HepG2 (cell line): ENCODE data around the gene MRFAP1L1. TPM values are rescaled to one million over a fixed set of nuclear protein-coding genes. Genes with fewer than 3 reads are reported as not detected.

Experiments used
- HCFC1 ChIP-seq: fragments of 150-350 bp; IDR thresholded peaks from 2 replicates; pipeline ENCODE4 v1.6.1; 2014; ENCODE audit warnings: low read depth, low read length
- HDAC1 ChIP-seq: sonication (generic); formaldehyde crosslinking; IDR thresholded peaks from 2 replicates; pipeline ENCODE4 v1.5.1; 2020; ENCODE audit warnings: mild to moderate bottlenecking, missing genetic modification reagents
- MED1 ChIP-seq: sonication (generic); formaldehyde crosslinking; IDR thresholded peaks from 2 replicates; pipeline ENCODE4 v1.4.0; 2020; ENCODE audit warnings: missing genetic modification reagents
- POGZ ChIP-seq: sonication (generic); formaldehyde crosslinking; IDR thresholded peaks from 2 replicates; pipeline ENCODE4 v1.4.0; 2020; ENCODE audit warnings: mild to moderate bottlenecking, missing genetic modification reagents
- SCMH1 ChIP-seq: sonication (generic); formaldehyde crosslinking; IDR thresholded peaks from 2 replicates; pipeline ENCODE4 v1.9.0; 2021; ENCODE audit warnings: missing genetic modification reagents, mild to moderate bottlenecking, borderline replicate concordance
- YEATS2 ChIP-seq: sonication (generic); formaldehyde crosslinking; IDR thresholded peaks from 2 replicates; pipeline ENCODE4 v1.4.0; 2020; ENCODE audit warnings: missing genetic modification reagents, borderline replicate concordance
- ZNF317 ChIP-seq: sonication (generic); formaldehyde crosslinking; IDR thresholded peaks from 2 replicates; pipeline ENCODE4 v1.5.0; 2020; ENCODE audit warnings: mild to moderate bottlenecking, missing genetic modification reagents
- ZNF446 ChIP-seq: sonication (generic); formaldehyde crosslinking; IDR thresholded peaks from 2 replicates; pipeline ENCODE4 v1.5.0; 2020; ENCODE audit warnings: mild to moderate bottlenecking, missing genetic modification reagents
- ZNF547 ChIP-seq: sonication (generic); formaldehyde crosslinking; IDR thresholded peaks from 2 replicates; pipeline ENCODE4 v1.5.1; 2020; ENCODE audit warnings: mild to moderate bottlenecking, missing genetic modification reagents
- ZNF558 ChIP-seq: sonication (generic); formaldehyde crosslinking; IDR thresholded peaks from 2 replicates; pipeline ENCODE4 v1.9.0; 2022; ENCODE audit warnings: mild to moderate bottlenecking, missing genetic modification reagents, borderline replicate concordance
- ZNF780A ChIP-seq: sonication (generic); formaldehyde crosslinking; IDR thresholded peaks from 2 replicates; pipeline ENCODE4 v1.8.0; 2022; ENCODE audit warnings: mild to moderate bottlenecking, missing genetic modification reagents, moderate library complexity
- polyA plus RNA-seq, 8 experiments: library from polyadenylated mRNA; depleted of rRNA in 3 of 8; stranded (reverse) in 7 of 8; unstranded in 1 of 8; fragments of >200 nt; fragmentation: Illumina TruSeq in 4 of 8; extraction: Trizol in 4 of 8; gene quantifications; 2 replicates each; pipeline versions ENCODE4 v1.2.1 to v1.2.3, GENCODE V29; 2011 to 2016; ENCODE audit warnings: low read depth in 4 of 8, missing spikeins in 1 of 8, mixed read lengths in 1 of 8; ENCODE audit not compliant: insufficient read depth in 1 of 8
- total RNA-seq, 5 experiments: library from RNA; depleted of rRNA; stranded (reverse); fragments of >200 nt; fragmentation: Illumina TruSeq; extraction: Trizol; gene quantifications; 2 replicates each; pipeline ENCODE4 v1.2.3, GENCODE V29; 2016; ENCODE audit warnings: low read depth in 1 of 5
- TF ChIP-seq, protein P1 (sequence below): sonication (generic); formaldehyde crosslinking; IDR thresholded peaks from 2 replicates; pipeline ENCODE4 v1.4.0; 2020; ENCODE audit warnings: mild to moderate bottlenecking, missing genetic modification reagents
- TF ChIP-seq, protein P2 (sequence below), 2 experiments: sonication (generic) in 1 of 2; formaldehyde crosslinking in 1 of 2; IDR thresholded peaks; 2 replicates each; pipeline versions ENCODE4 v1.4.0 to v1.6.1; 2018 to 2020; ENCODE audit warnings: missing genetic modification reagents in 2 of 2, borderline replicate concordance in 1 of 2, low read depth in 1 of 2, mild to moderate bottlenecking in 1 of 2, missing biosample characterization in 1 of 2
- TF ChIP-seq, protein P3 (sequence below): sonication (generic); formaldehyde crosslinking; IDR thresholded peaks from 2 replicates; pipeline ENCODE4; 2020; ENCODE audit warnings: missing genetic modification reagents, mild to moderate bottlenecking, borderline replicate concordance
- TF ChIP-seq, protein P4 (sequence below), 2 experiments: IDR thresholded peaks; 2 replicates each; pipeline ENCODE4 v1.6.1; 2011 to 2012; ENCODE audit warnings: low read length in 2 of 2, borderline replicate concordance in 1 of 2, low read depth in 1 of 2, mild to moderate bottlenecking in 1 of 2, moderate library complexity in 1 of 2
- TF ChIP-seq, protein P5 (sequence below): sonication (generic); formaldehyde crosslinking; IDR thresholded peaks from 2 replicates; pipeline ENCODE4 v1.8.0; 2022; ENCODE audit warnings: mild to moderate bottlenecking, missing genetic modification reagents; ENCODE audit not compliant: insufficient replicate concordance

The MRFAP1L1 gene
- total and polyA plus RNA-seq, 2 of the 13 experiments (the other 11 are each of a cell fraction or from before 2014, with no cell fraction given), result 44.8 to 76.6 TPM

DNA sequence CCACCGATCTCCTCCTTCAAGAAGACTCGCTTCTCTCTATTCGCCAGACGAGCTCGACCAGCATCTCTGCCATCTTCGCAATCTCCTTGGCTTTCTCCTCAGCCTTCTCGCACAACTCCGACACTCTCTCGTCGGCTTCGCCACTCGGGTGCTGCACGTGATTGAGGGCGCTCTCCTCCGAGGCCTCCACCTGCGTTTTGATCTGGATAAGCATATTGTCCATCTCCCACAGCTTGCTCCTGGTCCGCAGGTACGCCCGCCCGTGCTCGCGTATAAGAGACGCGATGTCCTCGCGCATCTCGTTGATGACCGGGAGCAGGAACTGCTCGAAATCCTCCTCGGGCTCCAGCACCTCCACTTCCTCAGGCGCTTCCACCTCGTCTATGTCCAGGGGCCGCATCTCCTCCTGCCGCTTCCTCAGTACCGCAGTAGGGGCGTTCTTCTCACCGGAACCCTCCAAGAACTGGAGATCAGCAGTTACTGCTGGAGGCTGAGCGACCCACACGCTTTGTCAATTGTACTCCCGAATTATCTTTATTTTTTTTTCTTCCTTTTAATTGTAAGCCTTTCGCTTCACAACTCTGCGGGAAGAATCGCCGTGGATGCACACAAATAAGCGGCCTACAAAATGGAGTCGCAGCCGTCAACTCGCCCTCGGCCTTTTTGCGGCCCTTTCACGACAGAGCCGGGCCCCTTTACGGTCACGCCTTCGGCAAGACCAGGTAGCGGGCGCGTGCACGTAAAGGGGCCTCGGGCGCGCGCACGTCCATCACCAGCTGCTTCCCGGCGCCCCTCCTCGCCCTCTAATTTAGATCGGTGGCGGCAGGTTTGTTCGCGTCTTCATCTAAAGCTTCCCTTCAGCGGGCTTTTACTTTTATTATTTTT is at the start of gene MRFAP1L1 (continued):
- no peak for TF ChIP-seq POGZ (CRISPR knock-in tag)
- TF ChIP-seq, protein P1, sequence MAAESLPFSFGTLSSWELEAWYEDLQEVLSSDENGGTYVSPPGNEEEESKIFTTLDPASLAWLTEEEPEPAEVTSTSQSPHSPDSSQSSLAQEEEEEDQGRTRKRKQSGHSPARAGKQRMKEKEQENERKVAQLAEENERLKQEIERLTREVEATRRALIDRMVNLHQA (CRISPR knock-in tag), result no peak
- peak; percentile 74 for TF ChIP-seq HDAC1 (CRISPR knock-in tag)
- TF ChIP-seq, protein P2, sequence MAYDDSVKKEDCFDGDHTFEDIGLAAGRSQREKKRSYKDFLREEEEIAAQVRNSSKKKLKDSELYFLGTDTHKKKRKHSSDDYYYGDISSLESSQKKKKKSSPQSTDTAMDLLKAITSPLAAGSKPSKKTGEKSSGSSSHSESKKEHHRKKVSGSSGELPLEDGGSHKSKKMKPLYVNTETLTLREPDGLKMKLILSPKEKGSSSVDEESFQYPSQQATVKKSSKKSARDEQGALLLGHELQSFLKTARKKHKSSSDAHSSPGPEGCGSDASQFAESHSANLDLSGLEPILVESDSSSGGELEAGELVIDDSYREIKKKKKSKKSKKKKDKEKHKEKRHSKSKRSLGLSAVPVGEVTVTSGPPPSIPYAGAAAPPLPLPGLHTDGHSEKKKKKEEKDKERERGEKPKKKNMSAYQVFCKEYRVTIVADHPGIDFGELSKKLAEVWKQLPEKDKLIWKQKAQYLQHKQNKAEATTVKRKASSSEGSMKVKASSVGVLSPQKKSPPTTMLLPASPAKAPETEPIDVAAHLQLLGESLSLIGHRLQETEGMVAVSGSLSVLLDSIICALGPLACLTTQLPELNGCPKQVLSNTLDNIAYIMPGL (CRISPR knock-in tag; IDR thresholded peaks at IDR 0.05; ENCODE audit: borderline replicate concordance in 1 of 2, low read depth in 1 of 2), result peak in 1 of 2 experiments; percentile 81; a peak in 2 of 4 replicates
- 0 out of 2 replicates have a peak, but pooled peaks have one; percentile 59 for TF ChIP-seq ZNF317 (CRISPR knock-in tag)
- TF ChIP-seq, protein P3, sequence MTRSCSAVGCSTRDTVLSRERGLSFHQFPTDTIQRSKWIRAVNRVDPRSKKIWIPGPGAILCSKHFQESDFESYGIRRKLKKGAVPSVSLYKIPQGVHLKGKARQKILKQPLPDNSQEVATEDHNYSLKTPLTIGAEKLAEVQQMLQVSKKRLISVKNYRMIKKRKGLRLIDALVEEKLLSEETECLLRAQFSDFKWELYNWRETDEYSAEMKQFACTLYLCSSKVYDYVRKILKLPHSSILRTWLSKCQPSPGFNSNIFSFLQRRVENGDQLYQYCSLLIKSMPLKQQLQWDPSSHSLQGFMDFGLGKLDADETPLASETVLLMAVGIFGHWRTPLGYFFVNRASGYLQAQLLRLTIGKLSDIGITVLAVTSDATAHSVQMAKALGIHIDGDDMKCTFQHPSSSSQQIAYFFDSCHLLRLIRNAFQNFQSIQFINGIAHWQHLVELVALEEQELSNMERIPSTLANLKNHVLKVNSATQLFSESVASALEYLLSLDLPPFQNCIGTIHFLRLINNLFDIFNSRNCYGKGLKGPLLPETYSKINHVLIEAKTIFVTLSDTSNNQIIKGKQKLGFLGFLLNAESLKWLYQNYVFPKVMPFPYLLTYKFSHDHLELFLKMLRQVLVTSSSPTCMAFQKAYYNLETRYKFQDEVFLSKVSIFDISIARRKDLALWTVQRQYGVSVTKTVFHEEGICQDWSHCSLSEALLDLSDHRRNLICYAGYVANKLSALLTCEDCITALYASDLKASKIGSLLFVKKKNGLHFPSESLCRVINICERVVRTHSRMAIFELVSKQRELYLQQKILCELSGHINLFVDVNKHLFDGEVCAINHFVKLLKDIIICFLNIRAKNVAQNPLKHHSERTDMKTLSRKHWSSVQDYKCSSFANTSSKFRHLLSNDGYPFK, result peak; percentile 85; the same call in 1 of the 2 replicates
- 0 out of 2 replicates have a peak, but pooled peaks have one; percentile 26 for TF ChIP-seq ZNF780A (CRISPR knock-in tag)
- peak; percentile 54 for TF ChIP-seq HCFC1
- no peak for TF ChIP-seq SCMH1 (CRISPR knock-in tag)
- peak; percentile 29; the same call in 1 of the 2 replicates for TF ChIP-seq ZNF446 (CRISPR knock-in tag)
- TF ChIP-seq ZNF558 (CRISPR knock-in tag), result peak; percentile 61; the same call in 1 of the 2 replicates
- TF ChIP-seq YEATS2 (CRISPR knock-in tag), result peak; percentile 84
- peak; percentile 37; the same call in 1 of the 2 replicates for TF ChIP-seq ZNF547
- TF ChIP-seq, protein P4, sequence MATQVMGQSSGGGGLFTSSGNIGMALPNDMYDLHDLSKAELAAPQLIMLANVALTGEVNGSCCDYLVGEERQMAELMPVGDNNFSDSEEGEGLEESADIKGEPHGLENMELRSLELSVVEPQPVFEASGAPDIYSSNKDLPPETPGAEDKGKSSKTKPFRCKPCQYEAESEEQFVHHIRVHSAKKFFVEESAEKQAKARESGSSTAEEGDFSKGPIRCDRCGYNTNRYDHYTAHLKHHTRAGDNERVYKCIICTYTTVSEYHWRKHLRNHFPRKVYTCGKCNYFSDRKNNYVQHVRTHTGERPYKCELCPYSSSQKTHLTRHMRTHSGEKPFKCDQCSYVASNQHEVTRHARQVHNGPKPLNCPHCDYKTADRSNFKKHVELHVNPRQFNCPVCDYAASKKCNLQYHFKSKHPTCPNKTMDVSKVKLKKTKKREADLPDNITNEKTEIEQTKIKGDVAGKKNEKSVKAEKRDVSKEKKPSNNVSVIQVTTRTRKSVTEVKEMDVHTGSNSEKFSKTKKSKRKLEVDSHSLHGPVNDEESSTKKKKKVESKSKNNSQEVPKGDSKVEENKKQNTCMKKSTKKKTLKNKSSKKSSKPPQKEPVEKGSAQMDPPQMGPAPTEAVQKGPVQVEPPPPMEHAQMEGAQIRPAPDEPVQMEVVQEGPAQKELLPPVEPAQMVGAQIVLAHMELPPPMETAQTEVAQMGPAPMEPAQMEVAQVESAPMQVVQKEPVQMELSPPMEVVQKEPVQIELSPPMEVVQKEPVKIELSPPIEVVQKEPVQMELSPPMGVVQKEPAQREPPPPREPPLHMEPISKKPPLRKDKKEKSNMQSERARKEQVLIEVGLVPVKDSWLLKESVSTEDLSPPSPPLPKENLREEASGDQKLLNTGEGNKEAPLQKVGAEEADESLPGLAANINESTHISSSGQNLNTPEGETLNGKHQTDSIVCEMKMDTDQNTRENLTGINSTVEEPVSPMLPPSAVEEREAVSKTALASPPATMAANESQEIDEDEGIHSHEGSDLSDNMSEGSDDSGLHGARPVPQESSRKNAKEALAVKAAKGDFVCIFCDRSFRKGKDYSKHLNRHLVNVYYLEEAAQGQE (IDR thresholded peaks at IDR 0.05; ENCODE audit: borderline replicate concordance in 1 of 2, low read depth in 1 of 2, low read length in 2 of 2), result no peak
- TF ChIP-seq MED1, result peak; percentile 71
- TF ChIP-seq, protein P5, sequence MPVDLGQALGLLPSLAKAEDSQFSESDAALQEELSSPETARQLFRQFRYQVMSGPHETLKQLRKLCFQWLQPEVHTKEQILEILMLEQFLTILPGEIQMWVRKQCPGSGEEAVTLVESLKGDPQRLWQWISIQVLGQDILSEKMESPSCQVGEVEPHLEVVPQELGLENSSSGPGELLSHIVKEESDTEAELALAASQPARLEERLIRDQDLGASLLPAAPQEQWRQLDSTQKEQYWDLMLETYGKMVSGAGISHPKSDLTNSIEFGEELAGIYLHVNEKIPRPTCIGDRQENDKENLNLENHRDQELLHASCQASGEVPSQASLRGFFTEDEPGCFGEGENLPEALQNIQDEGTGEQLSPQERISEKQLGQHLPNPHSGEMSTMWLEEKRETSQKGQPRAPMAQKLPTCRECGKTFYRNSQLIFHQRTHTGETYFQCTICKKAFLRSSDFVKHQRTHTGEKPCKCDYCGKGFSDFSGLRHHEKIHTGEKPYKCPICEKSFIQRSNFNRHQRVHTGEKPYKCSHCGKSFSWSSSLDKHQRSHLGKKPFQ (CRISPR knock-in tag), result peak; percentile 9
